ENCODE results near the gene DNAJA2. TPM values are rescaled to one million over a fixed set of nuclear protein-coding genes. Genes with fewer than 3 reads are reported as not detected.

DNAJA2 gene
- total RNA-seq, 1 donor from 2014 or later: 65.3 TPM

DNA sequence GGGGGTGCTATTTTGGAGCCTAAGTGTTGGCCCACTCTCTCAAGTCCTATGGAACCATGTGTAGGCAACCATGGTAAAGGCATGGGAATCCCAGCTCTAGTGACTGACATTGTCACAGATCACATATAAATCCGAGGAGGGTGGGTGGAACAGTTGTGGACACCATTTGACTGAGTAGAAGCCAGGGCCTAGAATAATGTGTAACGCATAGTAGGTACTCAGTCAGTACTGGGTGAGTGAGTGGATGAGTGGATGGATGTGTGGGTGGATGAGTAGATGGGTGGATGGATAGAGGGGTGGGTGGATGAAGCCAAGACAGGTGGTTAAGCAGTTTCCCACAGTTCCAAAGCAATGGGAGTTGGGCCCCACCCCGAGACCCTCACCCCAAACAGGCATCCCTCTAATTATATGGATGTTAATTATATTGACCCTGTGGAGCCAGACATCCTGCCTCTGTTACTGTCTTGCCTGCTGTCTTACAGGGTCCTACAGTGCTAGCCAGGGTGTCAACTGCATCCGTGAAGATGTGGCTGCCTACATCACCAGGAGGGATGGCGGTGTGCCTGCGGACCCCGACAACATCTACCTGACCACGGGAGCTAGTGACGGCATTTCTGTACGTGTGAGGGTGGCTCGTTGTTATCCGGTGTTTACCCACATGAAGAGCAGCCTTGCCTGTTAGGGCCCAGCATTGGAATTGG lies 67.0 kb downstream of the DNAJA2 start:
- Mint-ChIP-seq H3K27ac (ENCODE audit: unreplicated experiment) (no peak overlapping the region), H3K4me1 (peaks cover 7% of the 10 kb centered on the region), H3K4me3 (no peak overlapping the region), H3K9me3 (no peaks in the 10 kb centered on the region), H3K27me3 (ENCODE audit: low read depth) (no peaks in the 10 kb centered on the region), H3K36me3 (ENCODE audit: low read depth) (peaks cover 11% of the 10 kb centered on the region)
- DNase-seq (ENCODE audit: low read depth, low spot score): no peak
- TF ChIP-seq, protein P1, sequence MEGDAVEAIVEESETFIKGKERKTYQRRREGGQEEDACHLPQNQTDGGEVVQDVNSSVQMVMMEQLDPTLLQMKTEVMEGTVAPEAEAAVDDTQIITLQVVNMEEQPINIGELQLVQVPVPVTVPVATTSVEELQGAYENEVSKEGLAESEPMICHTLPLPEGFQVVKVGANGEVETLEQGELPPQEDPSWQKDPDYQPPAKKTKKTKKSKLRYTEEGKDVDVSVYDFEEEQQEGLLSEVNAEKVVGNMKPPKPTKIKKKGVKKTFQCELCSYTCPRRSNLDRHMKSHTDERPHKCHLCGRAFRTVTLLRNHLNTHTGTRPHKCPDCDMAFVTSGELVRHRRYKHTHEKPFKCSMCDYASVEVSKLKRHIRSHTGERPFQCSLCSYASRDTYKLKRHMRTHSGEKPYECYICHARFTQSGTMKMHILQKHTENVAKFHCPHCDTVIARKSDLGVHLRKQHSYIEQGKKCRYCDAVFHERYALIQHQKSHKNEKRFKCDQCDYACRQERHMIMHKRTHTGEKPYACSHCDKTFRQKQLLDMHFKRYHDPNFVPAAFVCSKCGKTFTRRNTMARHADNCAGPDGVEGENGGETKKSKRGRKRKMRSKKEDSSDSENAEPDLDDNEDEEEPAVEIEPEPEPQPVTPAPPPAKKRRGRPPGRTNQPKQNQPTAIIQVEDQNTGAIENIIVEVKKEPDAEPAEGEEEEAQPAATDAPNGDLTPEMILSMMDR (conservative IDR thresholded peaks at IDR 0.05): no peak

Other genes starting within 250 kb of the DNAJA2 start
- gene MYLK3, start 225.3 kb downstream of the DNAJA2 start, total RNA-seq: 0.33 and 1.0 TPM in 2 replicates
- gene C16orf87, start 142.5 kb downstream of the DNAJA2 start, total RNA-seq: 19.2 and 19.6 TPM in 2 replicates
- 46.0 and 46.1 TPM in 2 replicates for gene GPT2, start 89.3 kb downstream of the DNAJA2 start, total RNA-seq
- gene NETO2, start 170.3 kb upstream of the DNAJA2 start, total RNA-seq: 105 TPM in 2 replicates

Measured in neural crest cell (in vitro differentiated cells).